H9 (cell line): Measurements from ENCODE around the gene SOBP. TPM values are rescaled to one million over a fixed set of nuclear protein-coding genes. Genes with fewer than 3 reads are reported as not detected.

Experiments used
- DNase-seq: peaks from one replicate; pipeline ENCODE4 v3.0.0-alpha.2; 2017
- H2AFZ ChIP-seq: one replicate; pipeline ENCODE4 v1.6.1; 2013; ENCODE audit warnings: mild to moderate bottlenecking, low read length, control low read depth, moderate library complexity
- H2AK5ac ChIP-seq: 2 replicates; pipeline ENCODE4 v1.6.1; 2013; ENCODE audit warnings: low read length, control low read depth, mixed read lengths; ENCODE audit not compliant: insufficient read length
- H2BK120ac ChIP-seq: one replicate; pipeline ENCODE4 v1.6.1; 2013; ENCODE audit warnings: low read depth, mild to moderate bottlenecking, low read length, control low read depth, inconsistent platforms; ENCODE audit not compliant: poor library complexity, severe bottlenecking
- H2BK12ac ChIP-seq: 2 replicates; pipeline ENCODE4 v1.6.1; 2013; ENCODE audit warnings: low read length, control low read depth, mixed read lengths, low read depth; ENCODE audit not compliant: insufficient read length
- H2BK15ac ChIP-seq: 2 replicates; pipeline ENCODE4 v1.6.1; 2013; ENCODE audit warnings: low read depth, low read length, control low read depth
- H2BK20ac ChIP-seq: one replicate; pipeline ENCODE4 v1.6.1; 2013; ENCODE audit warnings: low read depth, mild to moderate bottlenecking, low read length, control low read depth, inconsistent platforms; ENCODE audit not compliant: poor library complexity, severe bottlenecking
- H2BK5ac ChIP-seq: 2 replicates; pipeline ENCODE4 v1.6.1; 2013; ENCODE audit warnings: low read length, control low read depth, mixed read lengths; ENCODE audit not compliant: insufficient read length
- H3K14ac ChIP-seq: 2 replicates; pipeline ENCODE4 v1.6.1; 2013; ENCODE audit warnings: low read length, control low read depth; ENCODE audit not compliant: insufficient read depth
- H3K18ac ChIP-seq: 2 replicates; pipeline ENCODE4 v1.6.1; 2013; ENCODE audit warnings: low read depth, mild to moderate bottlenecking, mixed read lengths, low read length, control low read depth; ENCODE audit not compliant: insufficient read length
- H3K23ac ChIP-seq: 2 replicates; pipeline ENCODE4 v1.6.1; 2013; ENCODE audit warnings: low read length, control low read depth, mixed read lengths, low read depth; ENCODE audit not compliant: insufficient read length
- H3K23me2 ChIP-seq: 2 replicates; pipeline ENCODE4 v1.6.1; 2013; ENCODE audit warnings: low read depth, mild to moderate bottlenecking, mixed read lengths, low read length, control low read depth; ENCODE audit not compliant: insufficient read length, poor library complexity, severe bottlenecking
- H3K27ac ChIP-seq: 2 replicates; pipeline ENCODE4 v1.5.1; 2013; ENCODE audit warnings: low read length, control low read depth, mixed read lengths, low read depth; ENCODE audit not compliant: insufficient read length
- H3K27me3 ChIP-seq: 2 replicates; pipeline ENCODE4 v1.6.1; 2013; ENCODE audit warnings: low read length, control low read depth, inconsistent platforms; ENCODE audit not compliant: insufficient read depth
- H3K4ac ChIP-seq: 2 replicates; pipeline ENCODE4 v1.6.1; 2013; ENCODE audit warnings: low read depth, mild to moderate bottlenecking, control low read depth, inconsistent platforms, low read length, moderate library complexity
- H3K4me1 ChIP-seq: 2 replicates; pipeline ENCODE4 v1.6.1; 2013; ENCODE audit warnings: low read length, control low read depth, inconsistent platforms; ENCODE audit not compliant: insufficient read depth
- H3K4me2 ChIP-seq: 2 replicates; pipeline ENCODE4 v1.6.1; 2013; ENCODE audit warnings: low read length, control low read depth, mixed read lengths; ENCODE audit not compliant: insufficient read length, insufficient read depth
- H3K56ac ChIP-seq: 2 replicates; pipeline ENCODE4 v1.6.1; 2013; ENCODE audit warnings: low read depth, mild to moderate bottlenecking, mixed read lengths, low read length, control low read depth; ENCODE audit not compliant: insufficient read length
- H3K79me1 ChIP-seq: 2 replicates; pipeline ENCODE4 v1.6.1; 2013; ENCODE audit warnings: low read depth, mild to moderate bottlenecking, moderate library complexity, low read length, control low read depth, inconsistent platforms; ENCODE audit not compliant: insufficient read depth, poor library complexity, severe bottlenecking
- H3K79me2 ChIP-seq: 2 replicates; pipeline ENCODE4 v1.6.1; 2013; ENCODE audit warnings: low read length, control low read depth, inconsistent platforms; ENCODE audit not compliant: insufficient read depth
- H3K9ac ChIP-seq: 2 replicates; pipeline ENCODE4 v1.6.1; 2013; ENCODE audit warnings: low read length, control low read depth, mixed read lengths; ENCODE audit not compliant: insufficient read length; ENCODE audit errors: extremely low read depth
- H3K9me3 ChIP-seq: one replicate; pipeline ENCODE4 v1.6.1; 2013; ENCODE audit warnings: low read depth, low read length, inconsistent platforms; ENCODE audit not compliant: control insufficient read depth
- H3T11ph ChIP-seq: one replicate; pipeline ENCODE4 v1.6.1; 2013; ENCODE audit warnings: mild to moderate bottlenecking, low read length, control low read depth, inconsistent platforms
- H4K20me1 ChIP-seq: one replicate; pipeline ENCODE4 v1.6.1; 2013; ENCODE audit not compliant: control insufficient read depth, insufficient read length, insufficient read depth
- H4K5ac ChIP-seq: 2 replicates; pipeline ENCODE4 v1.6.1; 2013; ENCODE audit warnings: low read depth, mild to moderate bottlenecking, mixed read lengths, low read length, control low read depth; ENCODE audit not compliant: insufficient read length
- H4K8ac ChIP-seq: replicated peaks from 2 replicates; pipeline ENCODE4 v1.6.1; 2013; ENCODE audit warnings: low read length, control low read depth, mixed read lengths, low read depth; ENCODE audit not compliant: insufficient read length
- H4K91ac ChIP-seq: 2 replicates; pipeline ENCODE4 v1.6.1; 2013; ENCODE audit warnings: low read depth, mild to moderate bottlenecking, moderate library complexity, mixed read lengths, low read length, control low read depth; ENCODE audit not compliant: insufficient read length
- H3K27ac Mint-ChIP-seq, 3 experiments: 2 replicates in 2 of 3; 3 replicates in 1 of 3; pipeline ENCODE4 v1.8.0; 2020 to 2021; ENCODE audit warnings: mixed read lengths in 3 of 3, mild to moderate bottlenecking in 1 of 3, moderate library complexity in 1 of 3
- H3K27me3 Mint-ChIP-seq: 2 replicates; pipeline ENCODE4 v1.8.0; 2021; ENCODE audit warnings: low read depth, mild to moderate bottlenecking, moderate library complexity, mixed read lengths
- H3K36me3 Mint-ChIP-seq, 3 experiments: 2 replicates in 2 of 3; 3 replicates in 1 of 3; pipeline ENCODE4 v1.8.0; 2020 to 2021; ENCODE audit warnings: low read depth in 3 of 3, mixed read lengths in 3 of 3; ENCODE audit not compliant: insufficient read depth in 1 of 3
- H3K4me1 Mint-ChIP-seq, 2 experiments: 2 replicates each; pipeline ENCODE4 v1.8.0; 2020; ENCODE audit warnings: mixed read lengths in 2 of 2
- H3K4me3 Mint-ChIP-seq, 2 experiments: 2 replicates in 1 of 2; 3 replicates in 1 of 2; pipeline ENCODE4 v1.8.0; 2020 to 2021; ENCODE audit warnings: mild to moderate bottlenecking in 2 of 2, mixed read lengths in 2 of 2, moderate library complexity in 1 of 2
- H3K9me3 Mint-ChIP-seq, 2 experiments: 2 replicates in 1 of 2; 3 replicates in 1 of 2; pipeline ENCODE4 v1.8.0; 2020; ENCODE audit warnings: mild to moderate bottlenecking in 2 of 2, mixed read lengths in 2 of 2, moderate library complexity in 1 of 2
- WGBS: extraction: QIAGEN DNeasy Blood & Tissue Kit; methylation state at CpG from one replicate; pipeline ENCODE4 v1.1.7; 2013; ENCODE audit warnings: missing lambda C conversion rate, low lambda C conversion rate, mixed read lengths; ENCODE audit not compliant: insufficient read length; ENCODE audit errors: extremely low coverage; 5-methylcytosine and 5-hydroxymethylcytosine counted together
- total RNA-seq: library from RNA; stranded (reverse); gene quantifications from 2 replicates; pipeline ENCODE4 v1.2.1, GENCODE V29; 2021
- TF ChIP-seq, protein P1 (sequence below): fragments of 200-600 bp; sonication (generic); conservative IDR thresholded peaks from 3 replicates; pipeline ENCODE4 v1.8.0; 2021; ENCODE audit warnings: antibody characterized with exemption, mild to moderate bottlenecking

The SOBP gene
- total RNA-seq, 1 experiment from 2014 or later: 4.3 TPM

DNA sequence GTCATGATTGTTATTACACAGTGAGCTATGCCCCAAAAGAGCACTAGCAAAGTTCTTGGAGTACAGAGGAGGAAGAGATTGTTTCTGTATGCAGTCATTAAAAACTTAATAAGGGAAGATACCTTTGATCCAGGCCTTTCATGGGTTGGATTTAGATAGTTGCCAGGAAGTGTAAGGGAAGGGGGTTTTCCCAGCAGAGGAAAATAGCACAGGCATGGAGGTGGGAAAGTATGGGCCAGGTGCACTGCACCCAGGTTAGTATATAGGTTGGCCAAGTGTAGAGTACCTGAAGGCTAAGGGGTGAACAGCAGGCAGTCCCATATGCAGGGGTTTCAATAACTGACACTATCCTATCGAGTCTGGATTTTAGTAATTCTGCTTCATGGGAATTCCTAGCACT is 101.4 kb downstream of the SOBP start:
- Histone ChIP-seq H3K27ac (no peak overlapping the region), H3K23me2 (no peaks in the 10 kb centered on the region), H3K4me1 (no peaks in the 10 kb centered on the region), H2BK12ac (no peak overlapping the region), H3K4ac (no peak overlapping the region), H3K79me2 (no peaks in the 10 kb centered on the region), H4K8ac (no peak overlapping the region), H2BK15ac (no peak overlapping the region), H3K79me1 (no peaks in the 10 kb centered on the region), H3K27me3 (no peaks in the 10 kb centered on the region), H2AK5ac (no peak overlapping the region), H3K14ac (no peak overlapping the region), H2AFZ (no peak overlapping the region), H3K18ac (no peak overlapping the region), H4K20me1 (no peaks in the 10 kb centered on the region), H4K91ac (no peak overlapping the region), H2BK20ac (no peak overlapping the region), H3K9me3 (no peaks in the 10 kb centered on the region), H2BK120ac (no peak overlapping the region), H3K4me2 (no peak overlapping the region), H3K9ac (no peak overlapping the region), H2BK5ac (no peak overlapping the region), H3K56ac (no peak overlapping the region), H3T11ph (no peak overlapping the region), H4K5ac (no peak overlapping the region), H3K23ac (no peak overlapping the region)
- no CpG with 5 or more reads among the region's 1 CpG for WGBS
- H3K9me3 Mint-ChIP-seq: no peaks in the 10 kb centered on the region
- H3K36me3 Mint-ChIP-seq: no peaks in the 10 kb centered on the region
- DNase-seq: no peak
- peaks cover 16 to 24% of the 10 kb centered on the region in 2 experiments for H3K4me1 Mint-ChIP-seq
- no peak overlapping the region for H3K4me3 Mint-ChIP-seq
- no peak overlapping the region for H3K27ac Mint-ChIP-seq
- H3K27me3 Mint-ChIP-seq: no peaks in the 10 kb centered on the region; the same call in 1 of the 2 replicates
- TF ChIP-seq, protein P1, sequence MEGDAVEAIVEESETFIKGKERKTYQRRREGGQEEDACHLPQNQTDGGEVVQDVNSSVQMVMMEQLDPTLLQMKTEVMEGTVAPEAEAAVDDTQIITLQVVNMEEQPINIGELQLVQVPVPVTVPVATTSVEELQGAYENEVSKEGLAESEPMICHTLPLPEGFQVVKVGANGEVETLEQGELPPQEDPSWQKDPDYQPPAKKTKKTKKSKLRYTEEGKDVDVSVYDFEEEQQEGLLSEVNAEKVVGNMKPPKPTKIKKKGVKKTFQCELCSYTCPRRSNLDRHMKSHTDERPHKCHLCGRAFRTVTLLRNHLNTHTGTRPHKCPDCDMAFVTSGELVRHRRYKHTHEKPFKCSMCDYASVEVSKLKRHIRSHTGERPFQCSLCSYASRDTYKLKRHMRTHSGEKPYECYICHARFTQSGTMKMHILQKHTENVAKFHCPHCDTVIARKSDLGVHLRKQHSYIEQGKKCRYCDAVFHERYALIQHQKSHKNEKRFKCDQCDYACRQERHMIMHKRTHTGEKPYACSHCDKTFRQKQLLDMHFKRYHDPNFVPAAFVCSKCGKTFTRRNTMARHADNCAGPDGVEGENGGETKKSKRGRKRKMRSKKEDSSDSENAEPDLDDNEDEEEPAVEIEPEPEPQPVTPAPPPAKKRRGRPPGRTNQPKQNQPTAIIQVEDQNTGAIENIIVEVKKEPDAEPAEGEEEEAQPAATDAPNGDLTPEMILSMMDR: no peak
